HG03108 (cell line): Measurements from ENCODE around the gene FAT1.

Experiments
- ATAC-seq: cut with Tn5 transposase; IDR thresholded peaks from one replicate; pipeline ENCODE4 v1.9.1; 2021; ENCODE audit warnings: moderate library complexity; ENCODE audit not compliant: unreplicated experiment

Gene FAT1

DNA sequence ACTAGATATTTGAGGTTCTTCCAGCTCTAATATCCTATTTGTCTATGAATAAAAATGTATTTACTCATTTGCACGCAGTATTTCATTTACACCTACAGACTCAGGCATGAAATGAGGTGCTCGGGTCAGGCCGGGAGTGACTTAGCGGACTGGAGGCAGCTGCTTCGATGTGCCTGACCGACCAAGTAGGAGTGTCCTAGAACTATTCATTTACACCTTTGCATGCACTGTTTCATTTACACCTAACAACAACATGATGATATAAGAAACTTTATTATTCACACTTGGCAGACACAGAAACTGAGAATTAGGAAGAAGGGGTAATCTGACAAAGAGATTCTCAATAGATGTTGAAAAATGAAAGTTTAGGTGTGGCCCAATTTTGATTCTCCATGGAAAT, 28.7 kb upstream of the FAT1 start:
- no peak for ATAC-seq

DNA sequence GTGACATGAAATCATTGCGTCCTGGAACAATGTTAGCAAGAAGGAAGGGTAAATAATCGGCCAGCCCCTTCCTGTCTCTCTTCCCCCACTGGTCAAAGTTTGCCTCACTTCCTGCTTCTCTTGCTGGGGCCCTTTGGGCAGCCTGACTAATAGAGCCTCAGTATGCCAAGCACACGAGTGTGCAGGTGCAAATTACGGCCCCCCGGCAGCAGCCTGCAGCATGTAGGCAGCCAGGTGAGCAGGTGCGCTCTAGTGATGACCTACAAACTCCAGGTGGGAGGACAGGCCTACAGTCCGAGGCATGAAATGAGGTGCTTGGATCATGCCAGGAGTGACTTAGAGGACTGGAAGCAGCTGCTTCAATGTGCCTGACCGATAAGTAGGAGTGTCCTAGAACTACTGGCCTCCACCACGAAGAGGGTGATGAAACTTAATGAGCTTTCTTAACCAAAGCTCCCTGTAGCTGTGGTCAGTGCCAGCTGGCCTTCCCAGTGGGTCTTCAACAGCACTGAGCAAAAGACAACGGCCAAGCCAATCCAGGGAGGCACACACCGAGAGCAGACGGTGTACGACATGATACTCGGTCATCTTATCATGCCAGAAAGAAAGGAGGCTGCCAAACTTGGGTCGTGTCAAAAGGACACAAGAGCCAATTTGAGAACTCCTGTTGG, 26.1 kb upstream of the FAT1 start:
- no peak for ATAC-seq

DNA sequence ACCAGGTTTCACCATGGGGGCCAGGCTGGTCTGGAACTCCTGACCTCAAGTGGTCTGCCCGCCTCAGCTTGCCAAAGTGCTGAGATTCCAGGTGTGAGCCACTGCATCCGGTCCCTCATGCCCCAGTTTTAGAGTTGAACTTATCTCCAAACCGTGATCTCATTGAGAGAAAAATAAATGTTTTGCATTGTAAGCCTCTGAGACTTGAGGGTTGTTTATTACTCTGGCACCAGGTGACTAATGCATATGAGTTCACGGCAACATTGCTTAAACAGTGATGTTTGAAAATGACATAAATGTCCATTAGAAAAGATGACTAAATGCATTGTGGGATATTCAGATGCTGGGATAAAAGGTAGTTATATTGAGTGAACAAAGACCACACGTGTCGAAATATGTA, 22.9 kb upstream of the FAT1 start:
- ATAC-seq: no peak

DNA sequence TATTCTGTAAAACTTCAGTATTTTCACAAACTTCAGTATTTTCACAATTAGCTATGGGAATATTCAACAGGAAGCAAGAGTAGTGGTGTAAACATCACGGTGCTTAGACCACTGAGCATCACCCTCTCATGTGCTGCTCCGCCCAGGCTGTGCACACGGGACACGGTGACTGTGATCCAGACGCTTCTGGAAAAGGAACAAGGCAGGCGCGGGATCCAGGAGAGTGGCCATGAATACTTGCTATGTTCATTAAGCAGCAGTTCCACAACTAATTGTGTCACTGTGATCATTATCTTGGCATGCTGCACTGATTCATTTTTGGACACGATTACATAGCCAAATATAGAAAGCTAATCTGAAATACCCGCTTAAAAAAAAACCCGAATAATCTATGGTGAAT, 19.6 kb upstream of the FAT1 start:
- no peak for ATAC-seq

- ATAC-seq: no peak
Measured at GRCh38 chr4:186740822-186741221, 17.2 kb upstream of the FAT1 start.

GRCh38 chr4:186739802-186740434, 16.3 kb upstream of the FAT1 start:
- ATAC-seq: no peak

- ATAC-seq: no peak
Measured at GRCh38 chr4:186739317-186739716, 15.7 kb upstream of the FAT1 start.

DNA sequence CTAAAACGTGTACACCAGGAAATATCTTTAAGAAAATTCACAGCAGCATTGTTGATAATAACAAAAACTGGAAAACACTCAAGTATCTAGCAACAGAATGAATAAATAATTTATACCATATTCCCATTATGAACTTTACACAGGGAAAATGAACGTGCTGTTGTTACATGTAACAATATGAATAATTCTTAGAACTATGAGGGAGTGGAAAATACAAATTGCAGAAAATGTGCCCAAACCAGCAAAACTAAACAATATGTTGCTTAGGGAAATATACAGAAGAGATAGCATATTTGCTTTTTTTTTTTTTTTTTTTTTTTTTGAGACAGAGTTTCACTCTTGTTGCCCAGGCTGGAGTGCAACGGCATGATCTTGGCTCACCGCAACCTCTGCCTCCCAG, 14.8 kb upstream of the FAT1 start:
- no peak for ATAC-seq

- ATAC-seq: no peak
Measured at GRCh38 chr4:186737427-186737826, 13.8 kb upstream of the FAT1 start.

GRCh38 chr4:186736466-186736865, 12.8 kb upstream of the FAT1 start:
- no peak for ATAC-seq

- no peak for ATAC-seq
Measured at GRCh38 chr4:186734251-186734650, 10.6 kb upstream of the FAT1 start.

GRCh38 chr4:186733778-186734177, 10.1 kb upstream of the FAT1 start:
- ATAC-seq: no peak

DNA sequence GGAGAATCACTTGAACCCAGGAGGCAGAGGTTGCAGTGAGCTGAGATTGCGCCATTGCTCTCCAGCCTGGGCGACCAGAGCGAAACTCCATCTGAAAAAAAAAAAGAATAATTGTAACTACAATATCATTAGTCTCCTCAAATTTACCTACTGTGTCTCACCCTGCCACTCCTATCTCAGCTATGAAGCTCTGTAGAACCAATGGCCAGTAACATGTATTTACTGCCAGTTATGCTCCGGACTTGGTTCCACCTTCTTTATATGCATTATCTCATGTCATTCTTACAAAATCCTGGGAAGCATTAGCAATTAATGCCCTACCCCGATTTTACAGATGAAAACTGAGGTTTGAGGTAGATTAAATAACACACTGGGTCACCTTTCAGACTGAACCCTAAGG, 7.0 kb upstream of the FAT1 start:
- ATAC-seq: no peak

DNA sequence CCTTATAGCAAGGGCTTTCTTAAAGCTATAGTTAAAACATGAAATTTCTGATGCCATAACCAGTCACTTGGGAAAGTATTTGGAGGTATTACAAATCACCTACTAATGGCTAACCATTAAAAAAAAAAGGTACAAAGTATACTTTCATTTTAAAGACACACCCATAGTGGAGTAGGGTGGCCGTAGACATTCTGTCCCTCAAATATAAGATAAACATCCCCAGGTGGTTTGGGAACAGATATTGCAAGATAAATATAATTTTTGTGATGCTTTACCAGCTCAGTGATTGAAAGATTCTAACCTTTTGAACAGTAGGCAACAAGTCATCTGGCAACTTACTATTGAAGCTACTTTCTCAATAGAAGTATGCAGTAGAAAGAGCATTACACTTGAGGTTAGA, 6.2 kb upstream of the FAT1 start:
- no peak for ATAC-seq

DNA sequence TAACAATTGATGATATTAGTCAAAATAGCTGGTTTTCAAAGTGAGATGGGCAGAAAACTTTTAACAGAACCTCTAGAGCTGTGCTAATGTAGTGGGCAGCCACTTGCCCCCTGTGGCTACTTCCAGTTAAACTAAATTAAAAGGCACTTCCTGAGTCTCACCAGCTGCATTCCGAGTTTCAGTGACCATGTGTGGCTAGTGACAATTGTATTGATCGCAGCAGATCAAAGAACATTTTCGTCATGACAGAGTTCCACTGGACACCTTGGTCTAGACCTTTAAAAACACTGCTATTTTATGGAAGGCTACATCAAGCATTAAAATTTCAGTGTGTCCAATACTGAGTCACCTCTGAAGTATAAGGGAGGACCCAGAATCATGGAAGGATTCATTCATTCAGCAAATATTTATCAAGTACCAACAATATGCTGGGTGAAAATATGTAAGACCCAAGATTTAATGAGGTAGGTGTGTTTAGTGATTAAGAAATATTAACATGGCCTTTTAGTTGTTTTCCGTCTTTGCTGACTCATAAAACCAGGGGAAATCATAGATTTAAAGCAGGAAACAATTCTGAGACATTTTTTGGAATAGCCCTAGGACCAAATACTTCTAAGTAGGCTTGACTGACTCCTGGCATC, 5.1 kb upstream of the FAT1 start:
- no peak for ATAC-seq

GRCh38 chr4:186727977-186728519, 4.4 kb upstream of the FAT1 start:
- ATAC-seq: no peak

DNA sequence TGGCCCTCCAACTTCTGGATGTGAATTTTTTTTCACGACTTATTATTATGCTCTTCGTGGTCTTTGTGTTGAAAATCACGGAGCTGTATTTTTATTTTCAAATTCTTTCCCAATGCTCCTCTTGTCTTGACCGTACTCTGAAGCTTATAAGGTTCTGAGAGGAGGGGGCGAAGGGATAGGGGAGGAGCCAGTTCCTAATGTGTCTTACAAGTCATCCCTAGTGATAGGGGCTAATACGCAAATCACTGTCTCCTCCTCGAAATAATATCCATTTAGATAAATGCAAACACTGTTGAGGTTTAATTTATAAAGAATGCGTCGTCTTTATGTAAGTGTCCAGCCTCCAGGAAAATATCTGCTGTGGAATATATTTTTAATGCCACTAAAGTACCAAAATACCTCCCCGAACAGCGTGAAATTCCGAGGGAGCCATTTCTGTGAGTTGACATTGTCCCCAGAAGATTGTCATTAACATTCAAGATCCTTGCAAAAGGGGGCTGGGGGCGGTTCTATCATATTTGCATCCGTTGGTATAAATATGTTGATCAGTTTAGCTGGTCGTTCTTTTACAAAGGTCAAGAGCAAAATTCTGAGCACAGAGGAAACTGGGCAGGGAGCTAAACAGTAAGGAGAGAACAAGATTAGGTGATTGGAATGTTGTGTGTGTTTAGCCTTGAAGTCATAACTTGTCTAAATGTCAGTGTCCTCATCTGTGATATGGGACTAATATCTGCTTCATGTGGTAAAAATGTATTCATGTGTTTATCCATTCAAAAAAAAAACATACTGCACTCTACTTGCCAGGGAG, 3.7 kb upstream of the FAT1 start:
- ATAC-seq: no peak

DNA sequence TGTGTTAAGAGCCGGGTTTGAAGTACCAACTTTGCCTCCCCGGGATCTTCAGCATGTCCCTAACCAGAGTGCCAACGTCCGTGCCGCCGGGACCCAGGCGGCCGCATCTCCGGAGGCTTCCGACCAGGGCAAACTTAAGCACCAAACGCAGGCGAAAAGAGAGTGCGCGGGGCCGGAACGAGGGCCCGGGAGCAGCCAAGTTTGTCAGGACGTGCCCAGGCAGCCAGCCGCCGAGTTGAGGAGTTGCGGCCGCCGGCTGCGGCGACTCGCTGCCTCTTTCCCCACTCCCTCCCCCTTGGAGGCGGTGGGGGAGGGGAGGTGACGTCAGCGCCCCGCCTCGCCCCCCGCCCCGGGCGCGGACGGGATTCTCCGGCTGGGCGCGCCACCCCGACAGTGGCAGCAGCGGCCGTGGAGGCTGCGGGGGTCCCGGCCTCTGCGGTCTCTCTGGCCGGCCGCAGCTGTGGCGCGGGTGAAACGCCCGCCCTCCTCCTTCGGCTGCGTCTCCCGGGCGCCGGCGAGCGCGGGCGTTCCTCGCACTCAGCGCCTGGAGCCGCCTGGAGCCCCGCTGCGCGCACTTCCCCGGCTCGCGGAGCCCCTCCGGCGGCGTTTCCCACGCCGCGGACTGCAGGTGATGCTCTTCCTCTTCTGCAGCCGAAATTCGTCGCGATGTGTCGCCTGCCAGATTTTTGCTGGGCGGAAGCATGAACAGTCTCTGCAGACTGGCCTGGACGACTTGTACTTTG, 2.9 kb upstream of the FAT1 start:
- ATAC-seq: no peak

- no peak for ATAC-seq
Measured at GRCh38 chr4:186725469-186726425, 2.1 kb upstream of the FAT1 start.
